ENCODE measurements around the gene MEF2C.

Gene MEF2C

DNA sequence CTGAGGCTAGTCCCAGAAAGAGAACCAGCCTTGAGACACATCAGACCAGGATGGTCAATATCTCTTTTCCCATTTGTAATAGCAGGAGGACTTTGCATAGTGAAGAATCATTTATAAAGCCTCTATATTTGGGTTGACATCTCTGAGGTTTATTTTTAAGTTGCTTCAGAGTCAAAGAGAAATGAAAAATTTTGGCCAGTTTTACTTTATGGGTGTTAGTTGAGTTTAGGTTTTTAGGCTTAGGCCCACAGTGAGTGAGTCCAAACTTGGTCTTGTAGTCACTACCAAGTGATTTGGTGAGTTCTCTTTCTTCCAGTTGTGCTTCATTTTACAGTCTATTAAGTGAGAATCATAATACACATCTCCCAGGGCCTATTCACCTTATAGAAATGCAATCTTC, 5.3 kb upstream of the MEF2C start:
- no peak for DNase-seq

DNA sequence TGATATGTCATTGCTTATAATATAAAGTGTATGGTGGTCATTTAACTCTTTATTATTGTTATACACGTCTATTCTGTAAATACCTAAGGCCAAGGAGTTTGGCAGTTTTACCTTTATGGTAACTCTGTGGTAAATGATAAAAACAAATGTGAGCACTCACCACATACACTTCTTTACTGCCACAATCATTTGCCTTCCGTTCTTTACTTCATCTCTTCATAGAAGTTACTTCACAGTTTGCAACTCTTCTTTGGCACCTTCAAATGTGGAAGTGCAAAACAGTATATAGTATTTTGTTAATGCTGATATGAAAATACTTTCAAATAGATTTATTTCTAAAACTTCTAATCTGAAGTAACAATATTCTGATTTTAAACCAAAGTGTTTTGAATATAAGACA, 4.4 kb upstream of the MEF2C start:
- no peak for DNase-seq

DNA sequence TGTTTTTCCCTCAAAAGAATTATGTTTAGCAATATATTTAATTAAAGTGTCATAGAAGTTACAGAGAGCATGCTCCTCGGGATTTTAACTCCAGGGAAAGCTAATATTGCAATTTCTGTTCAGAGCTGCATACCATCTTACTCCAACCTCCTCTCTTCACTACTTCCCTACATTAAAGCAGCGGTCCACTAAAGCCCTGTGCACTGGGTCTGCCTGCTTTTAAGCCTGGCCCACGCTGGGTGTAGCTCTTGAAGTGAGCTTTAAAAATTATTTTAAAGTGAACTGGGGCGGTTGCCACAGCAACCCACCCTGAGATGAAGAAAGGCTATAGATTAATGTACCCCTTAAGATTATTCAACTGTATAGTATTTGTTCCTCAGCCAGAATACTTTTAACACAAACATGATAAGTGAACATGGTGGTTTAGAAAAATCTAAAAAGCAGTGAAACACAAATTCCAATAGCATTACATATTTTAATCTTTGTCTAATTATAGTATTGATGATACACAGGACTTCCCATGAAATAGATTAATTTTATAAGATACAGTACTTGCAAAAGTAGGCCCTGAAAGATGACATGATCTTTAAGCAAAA, 3.9 kb upstream of the MEF2C start:
- DNase-seq = peak; percentile 37

DNA sequence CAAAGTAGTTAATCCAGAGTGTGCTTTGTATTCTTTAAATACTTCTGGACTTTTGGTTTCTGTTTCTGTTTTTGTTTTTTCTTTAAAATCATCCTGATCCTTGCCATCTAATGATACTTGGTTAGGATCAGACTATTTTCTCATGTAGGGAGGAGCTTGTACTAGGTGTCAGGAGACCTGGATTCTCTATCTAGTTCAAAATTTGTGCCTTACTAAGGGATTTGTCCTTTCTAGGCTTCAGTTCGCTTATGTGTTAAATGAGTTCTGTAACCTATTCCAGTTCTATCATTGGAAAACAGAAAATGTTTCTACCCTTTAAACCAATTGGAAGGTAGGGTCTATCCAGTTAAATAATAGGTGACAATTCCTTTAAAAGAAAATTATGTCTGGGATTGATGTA, 3.3 kb upstream of the MEF2C start:
- DNase-seq = no peak

DNA sequence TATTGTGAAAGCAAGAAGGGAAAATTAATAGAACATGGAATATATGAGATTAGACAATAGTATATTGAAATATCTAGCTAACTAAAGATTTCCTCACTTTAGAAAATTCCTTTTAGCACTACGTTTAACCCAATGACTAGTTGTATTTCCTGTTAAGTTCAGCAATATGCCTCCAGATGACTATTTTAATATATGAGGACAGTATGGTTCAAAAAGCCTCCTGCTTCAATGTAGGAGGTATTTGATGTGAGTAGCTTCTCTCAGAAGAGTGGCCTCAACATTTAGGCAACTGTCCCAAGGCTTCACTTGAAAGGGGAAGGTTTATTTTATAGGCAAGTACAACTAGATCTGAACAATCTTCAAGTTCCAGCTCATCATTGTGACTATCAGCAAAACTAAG, 2.0 kb upstream of the MEF2C start:
- DNase-seq = no peak

DNA sequence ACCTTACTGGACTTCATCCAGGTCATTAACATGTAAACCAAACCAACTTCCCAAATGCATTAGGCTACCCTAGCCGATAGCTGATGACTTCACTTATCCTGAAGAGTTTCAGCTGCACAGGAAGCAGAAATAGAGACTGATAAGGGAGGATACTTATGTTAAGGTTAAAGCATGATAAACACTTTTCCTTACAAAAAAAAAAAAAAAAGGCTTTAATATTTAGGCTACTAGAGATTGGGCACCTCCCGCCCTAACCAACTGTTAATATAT, 1.6 kb upstream of the MEF2C start:
- no peak for DNase-seq

DNA sequence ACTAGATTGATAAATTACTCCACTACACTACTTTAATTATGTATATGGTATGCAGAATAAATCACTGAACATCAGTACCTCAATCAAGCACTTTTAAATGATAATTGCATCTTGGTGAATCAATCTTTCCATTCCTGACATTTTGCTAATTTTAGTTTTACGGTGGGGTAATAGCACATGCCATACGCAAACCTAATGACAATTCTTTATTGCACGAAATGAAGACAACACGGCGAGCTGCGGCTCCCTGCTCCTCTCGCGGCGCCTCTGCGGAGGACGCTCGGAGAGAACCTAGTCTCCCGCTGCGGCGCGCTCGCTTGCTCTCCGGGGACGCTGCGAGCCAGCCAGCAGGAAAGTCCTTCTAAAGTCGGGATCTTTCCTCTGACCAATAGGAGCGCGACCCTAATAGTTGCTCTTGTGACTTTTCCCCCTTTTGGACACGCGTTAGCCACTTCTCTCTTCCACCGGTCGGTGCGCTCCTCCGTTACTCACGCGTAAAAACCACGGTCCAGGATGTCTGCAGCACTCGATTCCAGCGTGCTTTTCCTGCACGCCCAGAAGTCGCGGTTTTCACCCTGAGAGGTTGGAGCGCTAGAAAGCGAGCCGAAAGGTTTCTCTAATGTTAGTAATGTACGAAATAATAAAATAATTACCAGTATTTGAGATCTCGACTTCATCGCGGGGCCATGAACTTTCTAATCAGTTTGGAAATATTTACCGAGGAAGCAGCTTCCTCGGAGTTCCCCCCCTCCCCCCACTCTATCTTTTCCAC, 1.0 kb upstream of the MEF2C start:
- peak; percentile 60 for DNase-seq

- DNase-seq = no peak
Measured at GRCh38 chr5:88882276-88883038, 527 bp downstream of the MEF2C start.

DNA sequence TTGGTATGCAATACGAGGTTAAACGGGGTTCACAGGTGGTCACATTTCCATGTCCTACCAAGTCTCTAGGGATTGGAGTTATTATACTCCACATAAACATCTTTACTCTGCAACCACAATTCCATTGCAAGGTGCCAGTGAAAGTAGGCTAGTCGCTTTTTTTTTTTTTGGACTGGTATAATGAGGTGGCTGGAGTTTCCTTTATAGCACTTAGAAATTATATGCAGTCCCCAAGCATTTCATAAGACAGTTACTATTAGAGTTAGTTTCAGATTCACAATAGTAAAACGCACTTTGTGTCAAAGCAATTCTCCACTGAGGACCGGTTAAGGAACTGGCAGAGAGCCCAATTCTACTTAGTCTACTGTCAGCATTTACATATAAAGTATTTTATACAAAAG, 1.4 kb downstream of the MEF2C start:
- DNase-seq = peak; percentile 28

- no peak for DNase-seq
Measured at GRCh38 chr5:88880201-88880600, 2.8 kb downstream of the MEF2C start.

- DNase-seq = no peak
Measured at GRCh38 chr5:88879724-88880123, 3.3 kb downstream of the MEF2C start.

GRCh38 chr5:88878976-88879375, 4.0 kb downstream of the MEF2C start:
- peak; percentile 44 for DNase-seq

- peak; percentile 51 for DNase-seq
Measured at GRCh38 chr5:88877826-88878225, 5.2 kb downstream of the MEF2C start.

- DNase-seq = no peak
Measured at GRCh38 chr5:88876714-88877113, 6.3 kb downstream of the MEF2C start.

DNA sequence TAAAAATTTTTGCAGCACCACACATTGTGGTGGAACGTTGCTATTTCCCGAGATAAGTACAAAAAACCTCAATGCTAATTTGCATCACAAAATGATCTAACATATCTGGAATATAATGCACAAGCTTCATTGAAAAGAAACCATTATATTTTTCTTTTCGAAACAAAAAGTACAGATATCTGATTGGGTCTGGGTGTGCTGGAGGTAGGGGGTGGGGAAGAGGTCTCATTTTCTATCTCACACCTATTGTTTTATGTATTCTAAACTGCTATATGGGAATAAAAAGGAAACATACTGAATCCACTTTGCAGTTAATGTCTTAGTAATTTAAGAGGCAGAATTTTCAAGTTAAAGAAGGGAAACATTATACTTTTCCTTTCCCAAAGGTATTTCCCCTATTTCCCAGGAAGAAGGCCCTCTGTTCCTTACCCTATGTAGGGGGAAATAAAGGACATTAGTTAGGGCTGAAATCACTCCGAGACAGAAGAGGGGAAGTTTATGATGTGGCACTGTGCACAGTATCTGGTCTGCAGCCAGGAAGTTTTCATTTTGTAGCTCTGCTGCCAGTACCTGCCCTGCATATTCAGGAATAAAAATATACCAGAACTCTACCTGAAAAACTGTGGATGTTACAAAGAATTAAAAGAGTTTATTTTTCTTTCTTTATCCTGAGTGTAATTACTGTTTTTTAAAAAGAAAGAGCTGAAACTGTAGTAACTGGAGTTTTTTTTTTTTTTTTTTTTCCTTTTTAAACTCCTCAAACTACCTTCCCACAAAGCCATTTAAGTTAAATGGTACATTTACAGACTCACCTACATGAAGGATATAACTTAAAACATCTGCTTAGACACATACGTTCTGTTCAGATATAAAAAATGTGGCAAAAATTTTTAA, 7.4 kb downstream of the MEF2C start:
- DNase-seq = no peak

DNA sequence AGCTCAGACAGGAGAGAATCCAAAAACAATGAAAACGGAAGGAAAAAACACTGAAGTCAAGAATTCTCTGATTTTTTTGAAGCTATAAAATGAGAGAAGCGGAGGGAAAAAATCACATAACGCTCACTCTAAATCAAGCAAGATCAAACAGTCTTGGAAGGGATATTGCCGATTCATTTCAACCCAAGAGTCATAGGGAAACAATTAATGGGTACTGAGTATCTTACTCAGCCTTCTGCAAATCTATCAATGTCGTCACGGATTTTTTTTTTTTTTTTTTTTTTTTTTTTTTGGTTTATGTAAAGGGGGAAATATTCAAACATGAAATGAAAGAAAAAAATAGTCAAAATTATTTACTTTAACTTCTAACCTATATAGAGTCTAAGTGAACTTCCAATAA, 9.5 kb downstream of the MEF2C start:
- DNase-seq = no peak

DNA sequence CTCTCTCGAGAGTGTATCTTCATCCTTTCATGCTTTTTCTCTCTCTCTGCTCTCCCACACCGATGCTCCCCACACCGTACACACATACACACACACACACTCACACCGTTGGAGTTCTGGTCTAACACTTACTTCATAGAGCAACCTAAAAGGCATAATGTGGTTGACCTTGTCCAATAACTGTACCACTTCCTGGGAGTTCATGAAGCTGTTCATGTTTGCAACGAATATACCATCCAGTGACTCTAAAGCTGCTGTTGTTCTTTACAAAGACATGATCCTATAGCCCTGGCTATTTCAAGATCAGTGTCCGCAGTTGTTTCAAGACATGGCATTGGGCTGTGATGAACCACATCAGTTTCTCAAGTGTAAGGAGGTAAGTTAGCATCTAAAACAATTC, 10.0 kb downstream of the MEF2C start:
- DNase-seq = no peak

GRCh38 chr5:88870285-88870684, 12.7 kb downstream of the MEF2C start:
- no peak for DNase-seq

GRCh38 chr5:88868468-88869068, 14.4 kb downstream of the MEF2C start:
- DNase-seq = no peak

- DNase-seq = no peak
Measured at GRCh38 chr5:88867638-88868037, 15.3 kb downstream of the MEF2C start.

GRCh38 chr5:88863523-88863922, 19.5 kb downstream of the MEF2C start:
- DNase-seq = no peak

- peak; percentile 20 for DNase-seq
Measured at GRCh38 chr5:88862547-88863175, 20.3 kb downstream of the MEF2C start.

All from fibroblast of skin of right quadriceps (primary cell).